Measurements from ENCODE around the gene CRLF3.
"Not testable (repeated sequence)": the region's sequence is repeated elsewhere in the genome, so short reads cannot be mapped to it uniquely, and the experiment has no call there.

CRLF3 gene

DNA sequence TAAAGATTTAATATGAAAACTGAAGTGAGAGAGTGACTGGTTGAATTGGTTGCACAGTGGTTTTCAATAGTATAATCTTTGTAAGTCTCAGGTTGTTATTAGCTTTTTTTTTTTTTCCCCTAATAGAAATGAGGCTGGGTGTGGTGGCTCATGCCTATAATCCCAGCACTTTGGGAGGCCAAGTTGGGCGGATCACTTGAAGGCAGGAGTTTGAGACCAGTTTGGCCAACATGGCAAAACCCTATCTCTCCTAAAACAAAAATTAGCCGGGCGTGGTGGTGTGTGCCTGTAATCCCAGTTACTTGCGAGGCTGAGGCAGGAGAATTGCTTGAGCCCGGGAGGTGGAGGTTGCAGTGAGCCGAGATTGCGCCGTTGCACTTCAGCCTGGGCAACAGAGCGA, 89.3 kb downstream of the CRLF3 start:
- DNase-seq = not testable (repeated sequence)

DNA sequence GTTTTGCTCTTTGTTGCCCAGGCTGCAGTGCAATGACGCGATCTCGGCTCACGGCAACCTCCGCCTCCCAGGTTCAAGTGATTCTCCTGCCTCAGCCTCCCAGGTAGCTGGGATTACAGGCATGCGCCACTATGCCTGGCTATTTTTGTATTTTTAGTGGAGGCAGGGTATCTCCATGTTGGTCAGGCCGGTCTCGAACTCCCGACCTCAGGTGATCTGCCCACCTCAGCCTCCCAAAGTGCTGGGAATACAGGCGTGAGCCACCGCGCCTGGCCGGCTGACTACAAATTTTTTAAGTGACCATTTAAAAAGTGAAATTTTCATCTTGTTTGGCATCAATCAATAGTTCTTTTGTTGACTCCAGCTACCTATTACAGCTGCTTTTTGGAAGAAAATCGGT, 90.3 kb downstream of the CRLF3 start:
- DNase-seq = not testable (repeated sequence)

Measured in NCI-H226 (cell line).